ENCODE data around the gene ITPR2.
"Not testable (repeated sequence)": the region's sequence is repeated elsewhere in the genome, so short reads cannot be mapped to it uniquely, and the experiment has no call there.

ITPR2 gene

GRCh38 chr12:26736563-26737486 is 96.2 kb downstream of the ITPR2 start:
- no peak overlapping the region for H3K4me3 ChIP-seq (ENCODE audit: low read depth in 1 of 5, low read length in 5 of 5)
- no peaks in the 10 kb centered on the region for H3K36me3 ChIP-seq (ENCODE audit: control insufficient read depth in 5 of 5, insufficient read depth in 5 of 5, low read length in 5 of 5)
- peaks cover 0 to 10% (median 4%) of the 10 kb centered on the region in 5 donors for H3K4me1 ChIP-seq (ENCODE audit: control insufficient read depth in 5 of 5, insufficient read depth in 5 of 5, low read length in 5 of 5)
- peaks cover 0 to 5% (median 0%) of the 10 kb centered on the region in 5 donors for H3K9me3 ChIP-seq (ENCODE audit: control insufficient read depth in 5 of 5, low read length in 5 of 5)
- H3K27ac ChIP-seq (ENCODE audit: low read depth, low read length), result no peak overlapping the region
- H3K27me3 ChIP-seq (ENCODE audit: control insufficient read depth in 5 of 5, insufficient read depth in 4 of 5, low read length in 5 of 5), result no peaks in the 10 kb centered on the region
- no peak overlapping the region for H3K9ac ChIP-seq (ENCODE audit: low read length in 5 of 5)

GRCh38 chr12:26735249-26735639 is 97.8 kb downstream of the ITPR2 start:
- H3K9ac ChIP-seq (ENCODE audit: low read length in 5 of 5), result no peak overlapping the region
- H3K27ac ChIP-seq (ENCODE audit: low read depth, low read length), result no peak overlapping the region

GRCh38 chr12:26734510-26735248 is 98.3 kb downstream of the ITPR2 start:
- Histone ChIP-seq H3K9ac (ENCODE audit: low read length in 5 of 5) (no peak overlapping the region), H3K4me1 (ENCODE audit: control insufficient read depth in 5 of 5, insufficient read depth in 5 of 5, low read length in 5 of 5) (peaks cover 0 to 10% (median 4%) of the 10 kb centered on the region in 5 donors), H3K27me3 (ENCODE audit: control insufficient read depth in 5 of 5, insufficient read depth in 4 of 5, low read length in 5 of 5) (no peaks in the 10 kb centered on the region), H3K36me3 (ENCODE audit: control insufficient read depth in 5 of 5, insufficient read depth in 5 of 5, low read length in 5 of 5) (no peaks in the 10 kb centered on the region), H3K9me3 (ENCODE audit: control insufficient read depth in 5 of 5, low read length in 5 of 5) (peaks cover 0 to 5% (median 0%) of the 10 kb centered on the region in 5 donors), H3K4me3 (ENCODE audit: low read depth in 1 of 5, low read length in 5 of 5) (no peak overlapping the region), H3K27ac (ENCODE audit: low read depth, low read length) (no peak overlapping the region)

More at GRCh38 chr12:26735249-26735639, 97.8 kb downstream of the ITPR2 start:
- Histone ChIP-seq H3K27me3 (ENCODE audit: control insufficient read depth in 5 of 5, insufficient read depth in 4 of 5, low read length in 5 of 5) (no peaks in the 10 kb centered on the region), H3K4me3 (ENCODE audit: low read depth in 1 of 5, low read length in 5 of 5) (no peak overlapping the region), H3K9me3 (ENCODE audit: control insufficient read depth in 5 of 5, low read length in 5 of 5) (peaks cover 0 to 5% (median 0%) of the 10 kb centered on the region in 5 donors), H3K36me3 (ENCODE audit: control insufficient read depth in 5 of 5, insufficient read depth in 5 of 5, low read length in 5 of 5) (no peaks in the 10 kb centered on the region), H3K4me1 (ENCODE audit: control insufficient read depth in 5 of 5, insufficient read depth in 5 of 5, low read length in 5 of 5) (peaks cover 0 to 10% (median 4%) of the 10 kb centered on the region in 5 donors)

DNA sequence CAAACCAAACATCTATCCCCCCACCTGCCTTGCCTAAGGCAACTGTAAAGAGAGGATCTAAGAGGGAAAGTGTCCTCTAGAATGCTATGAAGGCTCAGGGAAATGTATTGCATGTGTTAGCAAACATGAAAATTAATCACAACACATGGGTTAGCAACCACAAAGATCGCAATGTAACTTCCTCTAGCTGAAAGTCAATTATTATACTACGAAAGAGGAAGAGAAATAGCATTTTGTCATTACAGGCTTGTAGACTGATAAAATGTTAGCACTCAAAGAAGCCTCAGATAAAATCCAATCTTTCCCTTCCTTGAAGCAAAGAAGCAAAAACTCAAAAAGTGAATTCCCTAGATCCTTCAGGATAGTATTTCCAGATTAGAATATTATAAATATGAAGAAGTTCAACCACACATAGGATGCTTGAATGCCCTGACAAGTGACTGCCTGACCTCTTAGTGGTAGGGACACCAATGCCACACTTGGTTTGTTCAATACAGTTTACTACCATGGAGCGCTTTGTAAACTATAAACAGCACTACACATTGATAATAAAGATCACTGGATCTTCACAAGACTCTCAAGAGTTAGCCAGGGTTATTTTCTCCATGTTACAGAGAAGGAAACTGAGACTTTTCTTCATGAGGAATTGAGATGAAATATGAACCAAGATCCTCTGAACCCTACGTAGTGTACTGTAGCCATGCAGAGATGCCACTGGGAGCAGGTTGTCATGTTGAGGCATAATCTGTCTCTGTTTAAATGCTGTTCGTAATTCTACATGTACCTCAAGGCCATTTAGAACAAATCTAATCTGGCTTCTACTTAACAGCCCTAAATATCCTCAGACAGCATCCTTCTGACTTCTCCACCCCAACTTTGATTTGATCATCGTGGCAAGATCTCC is 100.7 kb downstream of the ITPR2 start:
- no peak overlapping the region for H3K27ac ChIP-seq (ENCODE audit: low read depth, low read length)
- H3K4me1 ChIP-seq (ENCODE audit: control insufficient read depth in 5 of 5, insufficient read depth in 5 of 5, low read length in 5 of 5), result peaks cover 0 to 14% (median 4%) of the 10 kb centered on the region in 5 donors
- H3K4me3 ChIP-seq (ENCODE audit: low read depth in 1 of 5, low read length in 5 of 5), result no peak overlapping the region
- H3K36me3 ChIP-seq (ENCODE audit: control insufficient read depth in 5 of 5, insufficient read depth in 5 of 5, low read length in 5 of 5), result no peaks in the 10 kb centered on the region
- H3K9ac ChIP-seq (ENCODE audit: low read length in 5 of 5), result no peak overlapping the region
- H3K27me3 ChIP-seq (ENCODE audit: control insufficient read depth in 5 of 5, insufficient read depth in 4 of 5, low read length in 5 of 5), result no peaks in the 10 kb centered on the region
- H3K9me3 ChIP-seq (ENCODE audit: control insufficient read depth in 5 of 5, low read length in 5 of 5), result no peaks in the 10 kb centered on the region

DNA sequence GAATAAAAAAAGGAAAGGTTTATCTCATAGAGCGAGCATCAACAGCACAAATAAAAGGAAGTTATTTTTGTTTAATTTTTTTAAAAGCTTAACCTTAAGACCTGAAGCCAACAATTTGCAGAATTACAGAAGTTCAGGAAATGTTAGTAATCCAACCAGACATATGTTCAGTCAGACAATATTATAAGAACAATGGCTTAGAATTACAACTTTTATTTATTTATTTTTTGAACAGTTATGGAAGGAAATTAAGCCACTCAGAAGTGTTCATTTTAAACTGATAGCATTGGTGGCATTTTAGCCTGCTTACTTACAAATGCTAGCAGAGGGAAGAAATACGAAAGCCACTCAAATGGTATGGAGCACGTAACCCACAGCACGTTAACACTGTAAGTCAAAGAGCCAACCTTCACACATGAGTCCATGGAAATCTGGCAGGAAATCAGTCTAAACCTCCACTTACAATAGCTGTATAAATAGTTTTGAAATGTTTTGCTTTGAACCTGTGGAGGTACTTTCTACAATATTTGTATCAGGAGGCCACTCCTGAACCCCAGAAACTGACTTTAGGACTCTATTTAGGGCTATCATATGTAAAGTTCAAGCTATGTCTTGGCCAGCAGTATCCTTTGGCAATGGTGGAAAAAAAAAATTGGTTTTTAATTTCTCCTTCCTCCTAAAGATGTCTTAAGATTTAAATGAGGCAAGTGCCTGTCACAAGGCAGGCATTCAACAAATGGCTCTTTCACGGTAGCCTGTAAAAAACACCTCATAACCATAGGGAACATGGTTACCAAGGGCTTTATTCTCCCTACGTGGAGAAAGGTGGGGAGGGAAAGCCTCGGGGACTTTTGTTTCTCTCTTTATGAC is 102.3 kb downstream of the ITPR2 start:
- H3K4me1 ChIP-seq (ENCODE audit: control insufficient read depth in 5 of 5, insufficient read depth in 5 of 5, low read length in 5 of 5), result peaks cover 0 to 16% (median 4%) of the 10 kb centered on the region in 5 donors
- no peak overlapping the region for H3K27ac ChIP-seq (ENCODE audit: low read depth, low read length)
- H3K36me3 ChIP-seq (ENCODE audit: control insufficient read depth in 5 of 5, insufficient read depth in 5 of 5, low read length in 5 of 5), result no peaks in the 10 kb centered on the region
- no peak overlapping the region for H3K4me3 ChIP-seq (ENCODE audit: low read depth in 1 of 5, low read length in 5 of 5)
- H3K9me3 ChIP-seq (ENCODE audit: control insufficient read depth in 5 of 5, low read length in 5 of 5), result no peaks in the 10 kb centered on the region
- H3K27me3 ChIP-seq (ENCODE audit: control insufficient read depth in 5 of 5, insufficient read depth in 4 of 5, low read length in 5 of 5), result no peaks in the 10 kb centered on the region
- no peak overlapping the region for H3K9ac ChIP-seq (ENCODE audit: low read length in 5 of 5)

DNA sequence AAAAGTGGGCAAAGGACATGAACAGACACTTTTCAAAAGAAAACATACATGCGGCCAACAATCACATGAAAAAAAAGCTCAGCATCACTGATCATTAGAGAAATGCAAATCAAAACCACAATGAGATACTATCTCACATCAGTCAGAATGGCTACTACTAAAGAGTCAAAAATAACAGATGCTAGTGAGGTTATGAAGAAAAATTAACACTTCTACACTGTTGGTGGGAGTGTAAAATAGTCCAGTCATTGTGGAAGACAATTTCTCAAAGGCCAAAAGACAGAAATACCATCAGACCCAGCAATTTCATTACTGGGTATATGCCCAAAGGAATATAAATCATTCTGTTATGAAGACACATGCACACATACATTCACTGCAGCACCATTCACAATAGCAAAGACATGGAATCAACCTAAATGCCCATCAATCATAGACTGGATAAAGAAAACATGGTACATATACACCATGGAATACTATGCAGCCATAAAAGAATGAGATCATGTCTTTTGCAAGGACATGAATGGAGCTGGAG is 103.8 kb downstream of the ITPR2 start:
- H3K27me3 ChIP-seq (ENCODE audit: control insufficient read depth in 5 of 5, insufficient read depth in 4 of 5, low read length in 5 of 5); H3K27ac ChIP-seq (ENCODE audit: low read depth, low read length); H3K9ac ChIP-seq (ENCODE audit: low read length in 5 of 5); H3K4me3 ChIP-seq (ENCODE audit: low read depth in 1 of 5, low read length in 5 of 5); H3K36me3 ChIP-seq (ENCODE audit: control insufficient read depth in 5 of 5, insufficient read depth in 5 of 5, low read length in 5 of 5); H3K9me3 ChIP-seq (ENCODE audit: control insufficient read depth in 5 of 5, low read length in 5 of 5): not testable (repeated sequence)
- peaks cover 0 to 13% (median 2%) of the 10 kb centered on the region in 5 donors for H3K4me1 ChIP-seq (ENCODE audit: control insufficient read depth in 5 of 5, insufficient read depth in 5 of 5, low read length in 5 of 5)

DNA sequence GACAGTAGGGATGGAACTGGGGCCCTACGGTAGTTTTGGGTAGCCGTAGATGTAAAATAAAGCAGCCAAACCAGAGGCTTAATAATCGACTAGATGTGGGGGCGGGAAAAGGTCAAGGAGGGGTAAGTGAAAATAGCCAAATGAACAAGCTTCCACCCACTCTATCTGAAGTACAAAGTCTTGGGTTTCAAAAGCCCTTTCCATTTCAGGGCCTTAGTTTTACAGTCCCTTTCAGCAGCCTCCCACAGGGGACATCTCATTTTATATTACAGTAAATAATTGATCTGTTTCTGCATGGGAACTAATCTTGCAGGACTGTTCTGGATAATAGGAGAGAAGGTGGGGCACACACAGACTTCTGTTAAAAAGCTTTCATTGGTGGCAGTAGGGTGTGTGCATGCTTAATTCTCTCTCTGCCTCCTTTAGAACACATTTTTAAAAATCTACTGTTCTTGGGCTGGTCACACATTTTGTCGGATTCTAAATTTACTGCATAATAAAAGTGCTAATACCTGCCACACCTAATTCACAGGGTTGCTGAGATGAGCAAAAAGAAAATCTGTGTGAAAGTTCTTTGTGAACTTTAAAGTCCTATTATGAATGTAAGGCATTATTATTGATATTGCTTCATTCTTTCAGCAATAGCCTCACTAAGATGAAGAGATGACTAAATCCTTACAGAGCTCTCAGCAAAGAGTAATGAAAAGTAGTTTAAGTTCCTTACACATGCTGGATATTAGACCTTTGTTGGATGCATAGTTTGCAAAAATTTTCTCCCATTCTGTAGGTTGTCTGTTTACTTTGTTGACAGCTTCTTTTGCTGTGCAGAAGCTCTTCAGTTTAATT is 104.6 kb downstream of the ITPR2 start:
- Histone ChIP-seq H3K27me3 (ENCODE audit: control insufficient read depth in 5 of 5, insufficient read depth in 4 of 5, low read length in 5 of 5) (no peaks in the 10 kb centered on the region), H3K27ac (ENCODE audit: low read depth, low read length) (no peak overlapping the region), H3K36me3 (ENCODE audit: control insufficient read depth in 5 of 5, insufficient read depth in 5 of 5, low read length in 5 of 5) (no peaks in the 10 kb centered on the region), H3K9me3 (ENCODE audit: control insufficient read depth in 5 of 5, low read length in 5 of 5) (no peaks in the 10 kb centered on the region), H3K4me1 (ENCODE audit: control insufficient read depth in 5 of 5, insufficient read depth in 5 of 5, low read length in 5 of 5) (peaks cover 0 to 11% (median 0%) of the 10 kb centered on the region in 5 donors), H3K4me3 (ENCODE audit: low read depth in 1 of 5, low read length in 5 of 5) (no peak overlapping the region), H3K9ac (ENCODE audit: low read length in 5 of 5) (no peak overlapping the region)

GRCh38 chr12:26727482-26728204 is 105.4 kb downstream of the ITPR2 start:
- H3K27me3 ChIP-seq (ENCODE audit: control insufficient read depth in 5 of 5, insufficient read depth in 4 of 5, low read length in 5 of 5), result no peaks in the 10 kb centered on the region
- H3K27ac ChIP-seq (ENCODE audit: low read depth, low read length), result no peak overlapping the region
- no peak overlapping the region for H3K9ac ChIP-seq (ENCODE audit: low read length in 5 of 5)
- H3K36me3 ChIP-seq (ENCODE audit: control insufficient read depth in 5 of 5, insufficient read depth in 5 of 5, low read length in 5 of 5), result no peaks in the 10 kb centered on the region
- H3K4me1 ChIP-seq (ENCODE audit: control insufficient read depth in 5 of 5, insufficient read depth in 5 of 5, low read length in 5 of 5), result peaks cover 0 to 10% (median 0%) of the 10 kb centered on the region in 5 donors
- H3K9me3 ChIP-seq (ENCODE audit: control insufficient read depth in 5 of 5, low read length in 5 of 5), result no peaks in the 10 kb centered on the region
- no peak overlapping the region for H3K4me3 ChIP-seq (ENCODE audit: low read depth in 1 of 5, low read length in 5 of 5)

All from subcutaneous abdominal adipose tissue (tissue), 5 donors.